Measurements from ENCODE around the gene RBFA.

DNA sequence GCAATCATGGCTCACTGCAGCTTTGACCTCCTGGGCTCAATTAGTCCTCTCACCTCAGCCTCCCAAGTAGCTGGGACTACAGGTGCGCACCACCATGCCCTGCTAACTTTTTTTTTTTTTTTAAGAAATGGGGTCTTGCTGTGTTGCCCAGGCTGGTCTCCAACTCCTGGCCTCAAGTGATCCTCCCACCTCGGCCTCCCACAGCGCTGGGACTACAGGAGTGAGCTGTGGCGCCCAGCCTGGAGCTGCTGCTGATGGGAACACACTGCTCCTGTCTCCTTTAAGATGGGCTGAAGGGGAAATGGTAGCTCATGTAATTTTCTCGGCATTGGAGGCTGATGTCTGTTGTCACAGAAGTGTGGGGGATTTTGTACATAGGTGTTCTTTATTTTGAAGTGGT lies 39.9 kb downstream of the RBFA start:
- TF ChIP-seq ZNF239 (tag by site-specific recombination; IDR thresholded peaks at IDR 0.05): no peak
- TF ChIP-seq ZNF133 (tag by site-specific recombination; IDR thresholded peaks at IDR 0.05): no peak
- no peak for TF ChIP-seq CTCF (tag by site-specific recombination; IDR thresholded peaks at IDR 0.05)
- no peak for TF ChIP-seq YY1 (tag by site-specific recombination; IDR thresholded peaks at IDR 0.05)
- no peak for TF ChIP-seq ZFHX2 (tag by site-specific recombination; conservative IDR thresholded peaks at IDR 0.05)
- no peak for TF ChIP-seq ZNF704 (tag by site-specific recombination; IDR thresholded peaks at IDR 0.05)
